Measurements from ENCODE around the gene XAGE3.
"Not testable (repeated sequence)": the region's sequence is repeated elsewhere in the genome, so short reads cannot be mapped to it uniquely, and the experiment has no call there.

- not testable (repeated sequence) for TF ChIP-seq POLR2A, CTCF, POLR2AphosphoS5, EP300 (IDR thresholded peaks at IDR 0.05)
These were observed 5.9 kb upstream of the XAGE3 start for GRCh38 chrX:52873825-52874224.
